HG03103 (cell line): ENCODE data around the gene OTOP2.

Experiments used
- ATAC-seq: cut with Tn5 transposase; IDR thresholded peaks from one replicate; pipeline ENCODE4 v1.9.1; 2021; ENCODE audit warnings: low read depth; ENCODE audit not compliant: unreplicated experiment

Gene OTOP2, protein sequence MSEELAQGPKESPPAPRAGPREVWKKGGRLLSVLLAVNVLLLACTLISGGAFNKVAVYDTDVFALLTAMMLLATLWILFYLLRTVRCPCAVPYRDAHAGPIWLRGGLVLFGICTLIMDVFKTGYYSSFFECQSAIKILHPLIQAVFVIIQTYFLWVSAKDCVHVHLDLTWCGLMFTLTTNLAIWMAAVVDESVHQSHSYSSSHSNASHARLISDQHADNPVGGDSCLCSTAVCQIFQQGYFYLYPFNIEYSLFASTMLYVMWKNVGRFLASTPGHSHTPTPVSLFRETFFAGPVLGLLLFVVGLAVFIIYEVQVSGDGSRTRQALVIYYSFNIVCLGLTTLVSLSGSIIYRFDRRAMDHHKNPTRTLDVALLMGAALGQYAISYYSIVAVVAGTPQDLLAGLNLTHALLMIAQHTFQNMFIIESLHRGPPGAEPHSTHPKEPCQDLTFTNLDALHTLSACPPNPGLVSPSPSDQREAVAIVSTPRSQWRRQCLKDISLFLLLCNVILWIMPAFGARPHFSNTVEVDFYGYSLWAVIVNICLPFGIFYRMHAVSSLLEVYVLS

DNA sequence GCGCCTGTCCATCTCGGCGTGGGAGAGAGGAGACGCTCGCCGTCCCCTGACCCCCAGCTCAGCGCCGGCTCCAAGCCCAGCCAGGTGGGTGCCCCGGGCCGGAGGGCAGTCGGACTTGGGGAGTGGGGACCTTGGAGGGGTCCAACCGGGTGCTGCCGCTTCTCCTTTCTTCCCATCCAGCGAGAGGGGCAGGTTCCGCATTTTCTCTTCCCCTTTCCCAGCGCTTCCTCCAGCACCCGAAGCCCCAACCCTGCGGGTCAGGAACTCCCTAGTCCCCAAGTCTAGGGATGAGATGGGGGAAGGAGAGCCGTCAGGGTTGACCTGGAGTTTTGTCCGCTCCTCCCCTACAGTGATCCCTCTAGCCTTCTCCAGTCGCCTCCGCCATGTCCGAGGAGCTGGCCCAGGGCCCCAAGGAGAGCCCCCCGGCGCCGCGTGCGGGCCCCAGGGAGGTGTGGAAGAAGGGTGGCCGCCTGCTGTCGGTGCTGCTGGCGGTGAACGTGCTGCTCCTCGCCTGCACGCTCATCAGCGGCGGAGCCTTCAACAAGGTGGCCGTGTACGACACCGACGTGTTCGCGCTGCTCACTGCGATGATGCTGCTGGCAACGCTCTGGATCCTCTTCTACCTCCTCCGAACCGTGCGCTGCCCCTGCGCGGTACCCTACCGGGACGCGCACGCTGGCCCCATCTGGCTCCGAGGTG is at the start of gene OTOP2:
TSS of gene OTOP2 (plus strand) at position 24 of the 699 bp plus-strand sequence. CDS start at position 384, 360 bp downstream.
- ATAC-seq = no peak

GRCh38 chr17:74874615-74875037 is 49.4 kb upstream of the OTOP2 start:
- ATAC-seq = no peak

DNA sequence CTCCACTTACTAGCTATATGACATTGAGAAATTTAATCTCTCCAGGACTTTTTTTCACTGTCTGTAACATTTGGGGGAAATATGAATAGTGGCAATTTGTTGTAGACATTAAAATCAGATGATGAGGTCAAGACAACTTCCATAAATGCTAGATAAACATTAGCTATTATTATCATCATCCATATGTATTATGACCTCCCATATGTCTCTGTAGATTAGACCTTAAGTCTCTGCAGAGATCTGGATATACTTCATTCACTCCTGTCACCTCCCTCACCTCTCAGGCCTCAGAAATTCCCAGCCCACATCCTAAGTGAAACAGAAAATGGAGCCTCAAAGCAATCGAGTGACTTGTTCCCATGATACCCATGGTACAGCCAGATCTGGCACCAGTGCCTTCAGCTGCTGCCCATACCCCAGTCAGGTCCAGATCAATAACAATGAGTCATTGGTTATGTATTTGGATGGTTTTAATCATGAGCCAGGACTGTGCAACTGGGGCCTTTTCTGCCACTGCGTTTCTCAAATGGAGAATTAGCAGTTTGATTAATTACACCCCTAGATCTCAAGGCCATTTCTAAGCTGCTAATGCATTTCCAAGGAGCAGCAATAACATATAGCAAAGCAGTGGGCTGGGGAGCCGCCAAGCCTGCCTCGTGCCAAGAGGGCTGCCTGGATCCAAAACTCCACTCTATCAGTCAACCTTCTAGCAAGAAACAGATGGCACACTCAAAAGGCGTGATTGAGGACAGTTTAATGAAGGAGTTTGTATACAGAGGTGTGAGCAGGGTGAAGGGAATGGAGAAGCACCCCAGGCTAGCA is 48.7 kb upstream of the OTOP2 start:
- ATAC-seq = no peak

- ATAC-seq = no peak
Observed at GRCh38 chr17:74875977-74876593, 48.0 kb upstream of the OTOP2 start.

DNA sequence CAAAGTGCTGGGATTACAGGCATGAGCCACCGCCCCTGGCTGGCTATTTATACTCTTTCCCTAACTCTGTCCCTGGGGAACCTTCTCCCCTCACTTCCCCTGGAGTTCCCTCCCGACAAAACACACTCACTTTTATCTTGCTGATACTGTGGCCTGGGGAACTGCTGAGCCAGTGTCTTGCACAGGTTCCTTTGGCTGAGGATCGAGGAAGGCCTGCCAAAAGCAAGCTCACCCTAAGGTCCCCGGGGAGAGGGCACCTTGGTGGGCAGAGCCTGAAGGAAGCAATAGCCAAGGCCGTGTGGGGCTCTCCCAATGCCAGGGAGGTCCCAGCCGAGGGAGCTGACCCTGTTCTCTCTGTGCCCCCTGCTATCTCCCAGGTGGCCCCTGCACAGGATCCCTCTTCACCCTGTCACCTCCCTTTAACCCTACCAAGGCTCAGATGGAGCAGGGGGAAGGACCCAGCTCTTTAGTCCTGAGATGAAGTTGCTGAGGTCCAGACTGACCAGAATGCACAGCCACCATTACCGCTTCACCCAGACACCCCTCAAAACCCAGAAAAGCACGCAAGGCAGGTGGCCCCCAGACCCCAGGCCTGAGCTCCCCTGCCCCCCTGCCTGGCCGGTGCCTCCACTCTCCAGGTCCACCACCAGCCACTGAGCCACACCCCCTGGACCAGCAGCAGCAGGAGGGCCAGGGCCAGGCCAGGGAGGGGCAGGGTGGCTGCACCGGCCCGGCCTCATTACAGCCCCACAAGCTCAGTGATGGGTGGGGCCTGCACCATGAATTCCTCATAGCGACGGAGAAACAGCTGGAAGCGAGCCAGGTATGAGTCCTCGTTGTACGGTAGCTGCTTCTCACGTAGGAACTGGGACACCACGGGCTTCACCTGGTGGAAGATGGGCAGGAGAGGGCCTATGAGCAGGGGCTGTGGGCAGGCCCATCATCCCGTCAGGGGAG is 46.2 kb upstream of the OTOP2 start:
- ATAC-seq = no peak

GRCh38 chr17:74878658-74879057 is 45.4 kb upstream of the OTOP2 start:
- no peak for ATAC-seq

DNA sequence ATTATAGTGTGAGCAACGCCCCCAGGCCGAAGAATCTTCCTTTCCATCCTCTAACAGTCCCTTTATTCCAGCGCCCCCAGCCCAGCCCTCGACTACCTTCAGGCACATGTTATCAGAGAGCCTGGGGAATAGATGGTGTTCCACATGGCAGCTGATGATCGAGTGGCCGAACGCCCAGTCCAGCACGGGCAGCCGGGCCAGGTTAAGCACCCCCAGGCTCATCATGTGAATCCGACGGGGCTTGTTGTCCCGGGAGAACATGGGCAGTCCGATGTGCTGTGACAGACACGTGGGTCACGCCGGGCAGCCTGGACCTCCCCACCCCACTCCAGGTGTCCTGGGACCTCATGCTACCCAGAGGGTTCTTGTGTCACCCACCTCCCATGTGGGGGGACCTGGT is 44.8 kb upstream of the OTOP2 start:
- no peak for ATAC-seq

DNA sequence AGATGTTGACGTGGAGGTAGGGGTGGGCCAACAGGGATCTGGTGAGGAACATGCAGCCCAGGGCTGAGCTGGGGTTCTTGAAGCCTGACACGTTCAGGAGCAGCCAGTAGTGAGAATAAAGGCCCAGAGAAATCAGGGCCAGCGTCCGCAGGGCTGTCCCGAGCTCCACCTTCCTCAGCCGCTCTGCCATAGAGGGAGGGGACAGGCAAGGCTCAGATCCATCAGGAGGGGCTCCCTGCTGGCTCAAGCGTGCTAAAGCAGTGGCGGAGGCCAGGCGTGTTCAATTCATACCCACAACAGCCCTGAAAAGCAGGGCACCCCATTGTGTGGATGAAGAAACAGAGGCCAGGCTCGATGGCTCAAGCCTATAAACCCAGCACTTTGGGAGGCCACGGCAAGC is 43.0 kb upstream of the OTOP2 start:
- ATAC-seq = no peak

- no peak for ATAC-seq
Observed at GRCh38 chr17:74882517-74883240, 41.4 kb upstream of the OTOP2 start.

DNA sequence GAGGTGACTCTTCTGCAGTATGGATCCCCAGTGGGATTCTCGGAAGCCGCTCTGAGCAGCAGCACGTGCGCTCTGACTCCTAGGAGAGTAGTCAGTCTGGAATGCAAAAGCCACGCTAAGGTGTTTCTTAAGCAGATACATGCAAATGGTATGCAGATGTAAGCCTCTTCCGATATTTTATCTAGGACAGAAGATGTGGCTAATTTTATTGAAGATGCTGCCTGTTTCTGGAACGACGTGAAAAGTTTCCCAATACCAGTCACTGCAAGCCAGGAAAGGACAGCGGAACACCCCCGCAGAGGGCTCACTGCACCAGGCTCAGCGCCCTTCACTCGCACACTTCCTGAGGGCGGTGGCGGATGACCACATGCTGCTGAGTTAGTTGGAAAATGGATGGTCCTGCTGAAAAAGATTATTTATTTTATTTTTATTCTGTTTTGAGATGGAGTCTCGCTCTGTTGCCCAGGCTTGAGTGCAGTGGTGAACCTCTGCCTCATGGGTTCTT is 40.8 kb upstream of the OTOP2 start:
- no peak for ATAC-seq

DNA sequence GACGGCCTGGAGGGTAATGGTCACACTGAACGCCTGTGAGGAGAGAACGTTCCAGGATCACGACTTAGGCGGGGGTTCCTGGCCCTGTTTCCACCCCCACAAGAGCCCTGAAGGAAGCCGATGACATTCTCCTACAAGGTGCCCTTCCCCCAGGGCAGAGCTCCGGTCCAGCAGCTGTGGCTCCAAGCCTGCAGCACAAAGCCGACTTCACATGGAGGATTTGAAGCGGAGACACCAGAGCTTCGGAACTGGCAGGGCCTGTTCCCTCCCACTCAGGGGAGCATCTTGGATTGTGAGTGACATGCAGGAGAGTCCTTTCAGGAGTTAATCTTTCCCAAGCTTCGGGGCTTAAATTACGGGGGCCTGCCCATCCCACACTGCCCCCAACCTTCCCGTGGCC is 35.6 kb upstream of the OTOP2 start:
- no peak for ATAC-seq

GRCh38 chr17:74890554-74890953 is 33.5 kb upstream of the OTOP2 start:
- ATAC-seq = no peak

GRCh38 chr17:74892013-74892841 is 31.8 kb upstream of the OTOP2 start:
- ATAC-seq = no peak

GRCh38 chr17:74892974-74893911 is 30.8 kb upstream of the OTOP2 start, which contains the start of gene FADS6:
Gene FADS6 (minus strand): TSS chr17:74893633. CDS start chr17:74893595, 38 bp downstream.
- ATAC-seq = no peak

- no peak for ATAC-seq
Observed at GRCh38 chr17:74893936-74894671, 30.0 kb upstream of the OTOP2 start.
